HG02970 (cell line): ENCODE results near the gene WDFY4.
A peak's percentile ranks its signal among the peaks of the same experiment; 100 is the strongest.

ENCODE experiments used
- ATAC-seq: cut with Tn5 transposase; IDR thresholded peaks from one replicate; pipeline ENCODE4 v1.9.1; 2021; ENCODE audit warnings: mild to moderate bottlenecking, moderate library complexity, moderate number of reproducible peaks; ENCODE audit not compliant: unreplicated experiment, low FRiP score

WDFY4 gene

DNA sequence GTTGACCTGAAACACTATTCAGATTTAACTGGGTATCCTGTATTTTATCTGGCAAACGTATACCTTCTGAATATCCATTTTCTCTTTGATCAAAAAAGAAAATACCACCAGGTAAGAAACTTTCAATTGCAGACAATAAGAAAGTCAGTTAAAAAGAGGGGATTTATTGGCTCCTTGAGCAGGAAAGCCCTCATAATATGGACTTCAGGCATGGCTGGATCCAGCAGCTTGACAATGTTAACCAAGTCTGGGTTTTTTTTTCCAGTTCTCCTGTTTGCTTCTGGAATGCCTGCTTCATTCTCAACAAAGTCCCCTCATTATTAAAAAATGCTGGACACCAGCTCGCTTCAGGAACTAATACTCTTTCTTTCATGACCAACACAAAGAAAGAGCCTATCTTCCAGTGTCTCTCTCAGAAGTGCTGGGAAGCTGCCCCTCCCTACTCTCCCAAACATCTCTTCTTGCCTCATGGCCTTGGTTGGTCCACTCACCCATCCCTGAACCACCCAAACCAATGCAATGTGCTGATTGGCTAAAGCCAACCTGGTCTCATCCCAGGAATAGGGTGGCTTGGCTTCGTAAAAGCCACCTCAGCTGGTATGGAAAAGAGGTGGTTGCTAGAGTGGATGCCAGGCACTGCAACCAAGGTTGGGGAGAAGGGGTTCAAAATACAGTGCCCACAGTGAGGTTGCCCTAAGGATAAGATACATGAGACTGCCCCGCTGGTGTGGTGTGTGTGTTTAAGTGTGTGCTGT, 30.6 kb upstream of the WDFY4 start:
- ATAC-seq: no peak

GRCh38 chr10:48655411-48656240, 29.0 kb upstream of the WDFY4 start:
- no peak for ATAC-seq

GRCh38 chr10:48656241-48656913, 28.3 kb upstream of the WDFY4 start:
- ATAC-seq: peak; percentile 81

DNA sequence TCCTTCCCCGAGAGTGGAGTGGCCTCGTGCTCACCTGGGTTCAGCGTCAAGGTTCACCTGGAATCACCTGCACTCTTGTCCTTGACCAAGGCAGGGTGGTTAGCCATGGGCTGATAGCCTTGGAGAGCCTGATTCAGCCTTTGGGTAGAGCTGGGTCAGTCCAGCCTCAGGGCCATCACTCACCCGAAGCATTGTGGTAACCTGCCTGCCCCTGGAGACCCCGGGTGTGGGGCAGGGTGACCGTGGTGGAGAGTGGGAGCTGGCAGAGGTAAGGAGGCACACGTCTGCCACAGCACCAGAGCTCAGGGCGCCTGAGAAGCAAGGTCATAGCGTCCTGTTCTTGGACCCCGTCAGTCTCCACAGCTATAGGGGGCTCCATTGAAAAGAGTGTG, 27.8 kb upstream of the WDFY4 start:
- ATAC-seq: no peak

DNA sequence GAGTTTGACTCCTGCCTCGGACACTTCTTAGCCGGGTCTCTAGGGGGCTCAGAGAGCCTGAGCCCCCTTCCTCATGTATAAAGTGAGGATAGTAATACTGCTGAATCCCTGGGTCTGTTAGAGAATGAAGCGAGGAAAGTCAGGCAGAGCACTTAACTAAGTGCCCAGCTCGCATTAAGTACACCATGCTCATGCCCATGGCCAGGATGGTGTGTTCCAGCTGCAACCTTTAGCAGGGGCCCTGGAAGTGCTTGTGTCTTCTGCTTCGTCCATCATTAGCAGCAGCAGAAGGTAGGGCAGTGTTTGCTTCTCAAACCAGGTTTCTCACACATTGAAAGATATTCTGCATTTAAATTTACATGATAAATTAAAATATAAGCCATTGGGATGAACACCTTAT, 27.3 kb upstream of the WDFY4 start:
- ATAC-seq: no peak

GRCh38 chr10:48658243-48658974, 26.3 kb upstream of the WDFY4 start:
- ATAC-seq: no peak

DNA sequence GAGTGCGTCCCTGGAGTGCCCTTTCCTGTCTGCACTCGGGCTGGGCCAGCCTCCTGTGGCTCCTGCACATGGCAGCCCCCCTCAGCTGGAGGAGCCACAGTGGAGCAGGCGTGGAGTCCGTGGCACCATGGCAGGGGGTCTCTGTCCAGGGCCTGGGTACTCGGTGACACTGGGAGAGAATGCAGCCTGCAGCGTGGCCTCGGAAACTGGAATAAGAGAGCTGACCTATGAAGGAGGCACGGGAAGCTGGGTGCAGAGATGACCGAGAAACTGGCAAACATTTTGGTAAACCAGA, 25.8 kb upstream of the WDFY4 start:
- ATAC-seq: no peak

- no peak for ATAC-seq
Observed at GRCh38 chr10:48659790-48660189, 24.9 kb upstream of the WDFY4 start.

GRCh38 chr10:48661441-48661840, 23.2 kb upstream of the WDFY4 start:
- ATAC-seq: no peak

DNA sequence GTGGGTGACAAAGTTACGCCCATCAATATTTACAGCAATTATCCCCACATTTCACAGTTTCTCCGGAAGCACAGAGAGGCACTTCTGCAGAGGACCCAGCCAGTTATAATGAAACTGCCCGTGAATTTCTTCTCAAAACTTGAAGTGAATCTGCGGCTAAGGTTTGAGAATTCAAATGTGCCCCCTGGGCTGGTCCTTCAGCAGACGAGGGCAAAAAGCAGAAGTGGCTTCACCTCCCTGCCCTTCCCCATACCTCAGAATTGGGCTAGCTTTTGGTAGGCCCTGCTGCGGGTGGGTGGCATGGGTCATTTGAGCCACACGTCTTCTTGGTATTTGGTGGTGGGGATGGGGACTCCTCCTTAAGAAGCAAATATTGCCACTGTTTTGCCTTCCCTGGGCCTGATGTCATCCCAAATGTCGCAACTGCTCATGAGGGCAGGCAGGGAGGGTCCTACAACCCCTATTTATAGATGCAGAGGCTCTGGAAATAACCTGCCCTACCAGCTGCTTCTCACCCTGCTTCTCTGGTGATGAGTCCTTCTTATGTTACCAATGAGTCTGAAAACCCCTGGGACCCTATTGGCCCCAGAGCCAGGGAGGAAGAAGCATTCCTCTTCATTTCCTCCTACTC, 16.6 kb upstream of the WDFY4 start:
- no peak for ATAC-seq

DNA sequence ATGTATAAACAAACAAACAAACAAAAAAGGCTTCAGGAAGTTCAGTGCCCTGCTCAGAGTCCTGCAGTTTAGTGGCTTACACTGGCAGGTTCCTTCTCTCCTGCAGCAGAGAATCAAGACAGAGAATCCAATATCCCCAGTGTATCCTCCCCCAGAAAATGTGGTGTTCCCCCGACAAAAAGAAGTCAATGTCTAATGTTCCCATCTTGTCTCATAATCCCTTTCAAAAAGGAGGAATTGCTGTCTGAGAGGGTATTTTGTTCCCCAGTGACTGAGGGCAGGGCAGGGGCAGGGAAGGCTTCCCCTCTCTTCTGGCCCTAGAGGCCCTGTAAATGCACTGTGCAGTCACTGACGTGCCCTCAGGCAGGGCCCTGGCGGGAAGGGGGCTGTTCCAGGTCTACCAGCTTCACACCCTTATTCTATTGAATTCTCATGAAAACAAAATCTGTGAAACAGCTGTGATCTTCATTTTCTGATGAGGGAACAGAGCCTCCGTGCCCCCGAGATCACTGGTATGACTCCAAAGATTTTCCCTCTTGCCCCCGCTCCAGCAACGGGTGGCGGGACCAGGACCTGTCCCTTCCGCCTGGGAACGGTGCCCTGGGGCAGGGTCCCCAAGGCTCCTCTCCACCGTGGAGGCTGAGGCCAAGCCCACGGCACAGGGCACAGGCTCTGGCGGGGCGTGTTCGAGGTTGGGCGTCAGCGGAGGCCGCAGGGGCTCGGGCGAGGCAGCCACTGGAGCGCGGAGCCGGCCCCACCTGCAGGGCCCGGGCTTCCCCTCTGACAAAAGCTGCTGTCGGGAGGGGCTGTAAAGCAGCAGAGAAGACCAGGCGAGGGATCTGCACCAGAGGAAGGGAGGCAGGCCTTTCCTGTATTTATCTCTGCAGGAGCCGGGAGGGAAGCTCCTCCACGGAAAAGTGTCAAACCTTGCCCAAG, 13.4 kb upstream of the WDFY4 start:
- peak; percentile 48 for ATAC-seq

DNA sequence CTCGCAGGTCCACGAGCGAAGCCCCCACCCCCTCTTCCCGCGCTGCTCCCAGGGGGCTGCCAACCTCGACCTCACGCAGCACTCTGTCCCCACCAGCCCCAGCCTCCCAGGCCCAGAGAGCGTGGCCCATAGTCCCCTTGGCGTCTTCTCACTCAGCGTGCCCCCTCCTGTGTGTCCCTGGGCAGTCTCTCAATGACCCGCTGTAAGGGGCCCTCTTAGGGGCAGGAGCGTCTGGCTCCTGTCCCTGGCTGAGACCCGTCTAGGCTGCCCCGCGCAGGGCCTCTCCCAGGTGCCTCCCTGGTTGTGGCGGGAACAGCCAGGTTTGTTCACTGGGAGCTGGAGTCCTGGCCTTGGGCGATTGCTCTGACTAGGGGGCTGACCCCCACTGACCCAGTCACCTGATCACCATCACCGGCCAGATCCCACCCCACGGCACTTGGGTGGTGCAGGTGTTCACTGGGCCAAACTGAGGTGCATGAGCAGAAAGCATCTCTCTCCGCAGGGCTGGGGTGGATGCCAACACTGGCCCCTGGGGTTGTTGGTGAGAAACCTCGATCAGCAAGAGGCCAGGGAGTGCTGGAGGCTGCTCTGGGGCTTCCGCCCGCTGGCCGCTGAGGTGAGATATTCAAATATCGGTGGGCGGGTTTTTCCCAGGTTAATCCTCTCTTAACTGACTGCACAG, 12.6 kb upstream of the WDFY4 start:
- peak; percentile 33 for ATAC-seq

- ATAC-seq: peak; percentile 16
Observed at GRCh38 chr10:48672596-48673265, 11.9 kb upstream of the WDFY4 start.

GRCh38 chr10:48677625-48678024, 7.0 kb upstream of the WDFY4 start:
- no peak for ATAC-seq

- no peak for ATAC-seq
Observed at GRCh38 chr10:48678041-48678440, 6.6 kb upstream of the WDFY4 start.

DNA sequence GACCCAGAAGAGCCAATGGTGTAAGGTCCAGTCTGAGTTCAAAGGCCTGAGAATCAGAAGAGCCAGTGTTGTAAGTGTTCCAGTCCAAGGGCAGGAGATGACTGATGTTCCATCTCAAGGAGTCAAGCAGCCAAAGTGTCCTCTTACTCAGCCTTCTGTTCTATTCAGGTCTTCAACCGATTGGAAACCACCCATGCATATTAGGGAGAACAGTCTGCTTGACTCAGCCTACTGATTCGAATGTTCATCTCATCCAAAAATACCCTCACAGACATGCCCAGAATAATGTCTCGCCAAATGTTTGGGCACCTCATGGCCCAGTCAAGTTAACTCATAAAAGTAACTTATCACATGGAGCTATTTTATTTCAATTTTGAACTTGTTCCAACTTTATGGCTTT, 2.9 kb upstream of the WDFY4 start:
- no peak for ATAC-seq

GRCh38 chr10:48682265-48682664, 2.4 kb upstream of the WDFY4 start:
- ATAC-seq: no peak

GRCh38 chr10:48683424-48683823, 1.2 kb upstream of the WDFY4 start:
- no peak for ATAC-seq
